EL (cell line): ENCODE measurements around the gene VEGFB.
A peak's percentile ranks its signal among the peaks of the same experiment; 100 is the strongest.

Source experiments
- DNase-seq: peaks from one replicate; pipeline ENCODE4 v3.0.0-alpha.2; 2016

Gene VEGFB

GRCh38 chr11:64232182-64232966 lies 2.0 kb upstream of the VEGFB start:
- no peak for DNase-seq

- DNase-seq: no peak
Measured at GRCh38 chr11:64232967-64233315, 1.4 kb upstream of the VEGFB start.

- DNase-seq: peak; percentile 37
Measured at GRCh38 chr11:64234647-64235379, 429 bp downstream of the VEGFB start.

GRCh38 chr11:64235437-64236161 lies 1.2 kb downstream of the VEGFB start:
- DNase-seq: no peak

GRCh38 chr11:64237484-64237951 lies 3.1 kb downstream of the VEGFB start:
- DNase-seq: no peak

GRCh38 chr11:64238076-64238475 lies 3.7 kb downstream of the VEGFB start:
- DNase-seq: no peak

GRCh38 chr11:64238999-64239398 lies 4.6 kb downstream of the VEGFB start:
- no peak for DNase-seq

GRCh38 chr11:64239662-64240434 lies 5.5 kb downstream of the VEGFB start:
- DNase-seq: no peak

- DNase-seq: peak; percentile 97
Measured at GRCh38 chr11:64240435-64241240, 6.3 kb downstream of the VEGFB start, which contains the start of gene FKBP2. TSS of gene FKBP2 (plus strand) at chr11:64241095. CDS start at chr11:64242388, 1,293 bp downstream.

- DNase-seq: peak; percentile 99
Measured at GRCh38 chr11:64241241-64241490, 6.8 kb downstream of the VEGFB start.

- peak; percentile 71 for DNase-seq
Measured at GRCh38 chr11:64241491-64242374, 7.3 kb downstream of the VEGFB start.

- peak; percentile 21 for DNase-seq
Measured at GRCh38 chr11:64243236-64243854, 9.0 kb downstream of the VEGFB start.

GRCh38 chr11:64244107-64244506 lies 9.7 kb downstream of the VEGFB start:
- DNase-seq: no peak

GRCh38 chr11:64244966-64245365 lies 10.6 kb downstream of the VEGFB start:
- no peak for DNase-seq

GRCh38 chr11:64245401-64245796 lies 11.0 kb downstream of the VEGFB start:
- peak; percentile 52 for DNase-seq

GRCh38 chr11:64245797-64246620 lies 11.6 kb downstream of the VEGFB start:
- peak; percentile 98 for DNase-seq

- DNase-seq: peak; percentile 17
Measured at GRCh38 chr11:64246621-64246870, 12.2 kb downstream of the VEGFB start.

- peak; percentile 86 for DNase-seq
Measured at GRCh38 chr11:64246871-64247728, 12.7 kb downstream of the VEGFB start, which contains the start of gene PPP1R14B. TSS of gene PPP1R14B (minus strand) at chr11:64246943. CDS start at chr11:64246673, 270 bp downstream.
